Activated effector memory CD4-positive, alpha-beta T cell treated with anti-CD3 and anti-CD28 coated beads, Interleukin-2, amount 50 U/mL, for 16 hours (primary cell): ENCODE results near the gene CA10.
A peak's percentile ranks its signal among the peaks of the same experiment; 100 is the strongest.

ENCODE experiments used
- DNase-seq: peaks from one replicate; pipeline ENCODE4 v3.0.0-alpha.2; 2020

Gene CA10

DNA sequence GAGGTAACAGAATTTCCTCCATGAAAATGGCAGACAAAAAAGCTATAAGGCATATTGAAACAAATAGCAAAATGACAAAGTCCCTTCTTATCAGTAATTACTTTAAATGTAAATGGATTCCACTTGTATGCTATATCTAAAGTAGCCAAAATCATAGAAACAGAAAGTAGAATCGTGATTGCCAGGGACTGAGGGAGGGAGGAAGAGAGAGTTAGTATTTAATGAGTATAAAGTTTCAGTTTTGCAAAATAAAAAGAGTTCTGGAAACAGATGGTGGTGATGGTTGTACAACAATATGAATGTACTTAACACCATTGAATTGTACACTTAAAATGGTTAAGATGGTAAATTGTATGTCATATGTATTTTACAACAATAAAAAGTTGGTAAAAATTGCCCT lies 407.4 kb downstream of the CA10 start:
- no peak for DNase-seq

DNA sequence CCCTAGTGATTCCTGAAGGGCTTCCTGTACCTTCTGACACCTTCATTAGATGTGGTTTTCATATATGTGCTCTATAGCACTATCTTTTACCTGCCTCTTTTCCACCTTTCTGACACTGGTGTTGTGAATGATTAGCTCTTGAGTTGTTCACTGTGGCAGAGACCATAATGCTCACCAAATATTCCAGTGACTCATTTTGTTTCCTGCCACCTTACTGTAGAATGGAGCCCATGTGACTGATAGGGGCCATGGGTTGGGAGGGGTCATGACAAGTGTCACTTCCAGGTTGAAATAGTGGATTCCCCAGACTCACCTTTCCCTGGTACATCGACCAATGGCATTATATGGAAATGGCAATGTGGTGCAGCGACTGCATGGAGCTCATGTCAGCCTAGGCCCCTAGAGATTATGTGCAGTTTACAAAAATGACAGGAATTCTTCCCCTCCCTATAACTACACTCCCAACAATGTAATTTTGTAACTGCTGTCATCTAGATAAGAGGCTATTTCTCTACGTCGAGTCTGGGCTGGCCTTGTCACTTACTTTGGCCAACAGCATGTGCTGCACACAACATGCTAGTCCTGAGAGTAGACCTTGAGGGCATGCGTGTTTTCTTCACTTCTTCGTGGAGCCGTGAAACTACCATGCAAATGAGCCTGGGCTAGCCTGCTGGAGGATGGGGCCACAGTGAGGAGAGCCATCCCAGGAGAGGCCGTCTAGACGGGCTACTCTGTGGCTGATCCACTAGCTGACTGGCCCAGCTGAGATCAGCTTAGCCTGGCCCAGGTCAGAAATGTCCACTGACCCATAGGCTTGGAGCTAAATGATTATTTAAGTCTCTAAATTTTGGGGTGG lies 409.5 kb downstream of the CA10 start:
- DNase-seq = no peak

DNA sequence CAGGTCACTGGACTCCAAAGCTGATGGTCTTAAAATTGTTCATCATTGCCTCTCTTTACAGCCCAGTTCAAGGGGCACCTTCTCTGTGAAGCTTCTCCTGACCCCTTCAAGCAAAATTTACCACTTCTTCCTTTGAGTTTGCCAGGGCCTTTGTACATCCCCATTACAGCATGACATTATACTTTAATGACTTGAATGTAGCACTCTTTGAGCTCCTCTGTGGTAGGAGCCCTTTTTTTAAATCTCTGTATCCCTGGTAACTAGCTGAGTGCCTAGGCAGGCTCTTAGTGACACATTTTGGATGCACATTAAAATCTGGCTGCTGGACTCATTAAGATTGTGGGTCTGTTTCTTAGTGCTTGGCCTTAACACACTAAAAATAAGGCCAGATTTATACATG lies 412.1 kb downstream of the CA10 start:
- no peak for DNase-seq

DNA sequence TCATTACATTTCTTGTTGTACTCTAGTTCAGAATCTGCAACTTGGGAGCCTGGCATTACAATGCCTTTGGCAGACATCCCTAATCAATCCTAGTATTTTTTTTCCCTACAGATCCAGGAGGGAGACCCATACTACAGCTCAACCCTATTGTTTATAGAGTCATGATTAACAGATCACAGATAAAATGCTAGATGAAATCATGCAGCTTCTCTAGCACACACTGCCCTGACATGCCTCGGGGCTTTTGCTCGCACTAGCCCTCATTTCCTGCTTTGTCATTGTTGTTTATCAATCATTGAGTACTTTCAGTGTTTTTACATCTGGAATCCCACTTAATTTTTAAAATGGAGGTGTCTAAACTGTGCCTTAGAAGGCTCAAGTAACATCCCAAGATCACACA lies 412.5 kb downstream of the CA10 start:
- no peak for DNase-seq

DNA sequence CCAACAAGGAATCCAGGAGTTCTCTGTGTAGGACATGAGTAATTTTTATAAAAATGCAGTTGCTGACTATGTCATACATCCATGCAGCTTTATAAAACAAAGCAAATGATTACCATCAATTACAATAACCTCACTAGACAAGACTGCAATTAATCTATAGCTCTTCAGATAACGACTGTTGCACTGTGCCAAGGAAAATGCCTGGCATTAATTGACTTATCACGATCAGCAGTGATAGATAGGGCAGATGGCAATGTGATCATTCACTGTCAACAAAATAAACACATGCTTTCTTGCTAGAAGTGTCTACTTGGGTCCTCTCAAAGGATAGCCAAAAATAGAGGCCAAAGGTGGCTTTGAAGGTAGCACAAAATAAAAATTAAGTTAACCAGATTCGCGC lies 415.0 kb downstream of the CA10 start:
- DNase-seq = no peak

DNA sequence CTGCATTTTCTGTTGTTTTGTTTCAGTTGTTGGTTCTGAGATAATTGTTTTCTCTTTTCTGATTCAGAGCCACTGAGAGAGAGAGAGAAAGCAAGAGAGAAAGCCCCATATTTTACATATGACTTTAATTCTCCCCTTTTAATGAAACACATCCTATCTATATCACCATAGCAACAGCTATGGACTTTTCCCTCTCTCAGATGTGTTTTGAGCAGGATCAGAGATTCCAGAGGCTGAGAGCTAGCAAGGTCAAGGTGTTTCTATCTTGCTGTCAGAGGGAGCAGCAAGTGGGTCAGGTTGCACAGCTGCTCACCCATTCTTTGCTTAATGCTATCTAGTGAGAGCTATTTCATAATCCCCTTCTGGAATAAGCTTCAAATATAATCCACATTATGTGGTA lies 415.9 kb downstream of the CA10 start:
- no peak for DNase-seq

DNA sequence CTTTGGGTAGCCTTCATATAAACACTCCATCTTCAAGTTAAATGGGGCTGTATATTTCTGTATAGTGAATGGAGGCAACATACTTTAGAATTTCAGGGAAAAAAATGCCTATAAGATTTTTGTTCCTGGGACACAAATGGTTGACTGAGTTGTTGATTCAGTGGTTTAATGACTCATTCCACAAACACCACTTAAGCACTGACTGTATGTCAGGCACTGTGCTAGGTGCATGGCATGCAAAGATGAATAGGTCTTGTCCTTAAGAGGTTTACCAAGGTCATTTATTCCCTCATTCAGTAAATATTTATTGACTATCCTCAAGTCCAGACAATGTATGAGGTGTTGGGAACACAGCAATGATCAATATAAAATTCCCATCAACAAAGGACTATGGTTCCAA lies 417.1 kb downstream of the CA10 start:
- no peak for DNase-seq

DNA sequence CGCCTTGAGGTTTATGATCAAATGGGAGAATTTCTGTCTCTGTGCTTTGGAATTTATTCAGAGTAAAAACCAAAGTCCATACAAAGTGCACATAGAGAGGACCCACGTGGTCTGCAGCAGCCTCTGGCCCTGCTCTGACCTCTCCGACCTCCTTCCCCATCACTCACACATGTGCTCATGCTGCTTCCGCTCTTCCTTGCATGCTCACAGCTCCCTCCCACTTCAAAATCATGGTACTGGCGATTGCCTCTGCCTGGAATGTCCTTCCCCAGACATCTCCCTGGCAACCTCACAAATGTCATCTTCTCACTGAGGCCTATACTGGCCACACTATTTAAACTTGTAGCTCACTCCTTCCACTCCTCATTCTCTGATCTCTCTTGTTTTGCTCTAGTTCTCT lies 418.0 kb downstream of the CA10 start:
- DNase-seq = no peak

DNA sequence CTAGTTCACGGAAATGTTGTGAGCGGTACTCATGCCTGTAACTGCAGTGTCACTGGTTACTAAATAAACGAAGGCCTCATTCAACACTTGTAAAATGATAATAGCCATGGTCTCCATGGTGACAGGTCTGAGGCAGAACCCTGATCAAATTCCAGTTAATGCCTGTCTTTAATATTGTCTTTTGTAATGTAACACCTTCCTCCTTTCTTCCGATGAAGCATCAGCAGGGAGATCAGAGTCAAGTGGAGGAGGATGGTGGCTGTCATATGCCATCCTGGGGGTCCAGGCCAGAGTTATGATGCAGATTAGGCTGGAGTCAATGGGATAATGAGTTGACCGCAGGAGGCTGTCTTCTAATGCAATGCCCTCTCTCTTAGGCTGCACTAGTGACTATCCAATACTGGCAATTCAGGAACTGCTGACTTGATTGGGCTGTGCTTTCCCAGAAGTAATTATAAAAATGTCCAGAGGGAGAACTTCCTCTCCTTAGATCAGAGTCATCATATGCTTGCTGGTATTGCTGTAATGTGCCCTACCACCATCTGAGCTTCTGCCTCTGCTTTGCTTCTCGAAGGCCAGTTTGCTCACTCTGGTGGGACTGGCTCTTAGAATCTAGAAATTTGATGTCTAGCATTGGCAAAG lies 419.1 kb downstream of the CA10 start:
- DNase-seq = no peak

DNA sequence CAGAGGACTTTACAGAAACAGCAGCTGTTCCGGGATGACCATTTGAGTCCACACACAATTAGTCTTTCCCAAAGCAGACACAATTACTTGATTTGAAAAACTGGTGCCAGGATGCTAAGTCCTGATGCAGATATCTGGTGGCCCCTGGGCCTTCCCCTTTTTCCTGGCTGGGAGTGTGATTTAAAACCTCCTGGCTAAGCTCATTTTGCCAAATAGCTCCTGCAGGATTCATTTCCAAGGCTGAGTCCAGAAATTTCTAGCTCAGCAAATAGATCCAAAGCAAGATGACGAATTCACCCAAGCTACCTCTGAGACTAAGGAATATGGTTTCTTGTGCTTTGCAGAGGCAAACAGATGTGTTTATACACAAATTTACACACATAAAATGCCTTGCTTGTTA lies 422.2 kb downstream of the CA10 start:
- no peak for DNase-seq

DNA sequence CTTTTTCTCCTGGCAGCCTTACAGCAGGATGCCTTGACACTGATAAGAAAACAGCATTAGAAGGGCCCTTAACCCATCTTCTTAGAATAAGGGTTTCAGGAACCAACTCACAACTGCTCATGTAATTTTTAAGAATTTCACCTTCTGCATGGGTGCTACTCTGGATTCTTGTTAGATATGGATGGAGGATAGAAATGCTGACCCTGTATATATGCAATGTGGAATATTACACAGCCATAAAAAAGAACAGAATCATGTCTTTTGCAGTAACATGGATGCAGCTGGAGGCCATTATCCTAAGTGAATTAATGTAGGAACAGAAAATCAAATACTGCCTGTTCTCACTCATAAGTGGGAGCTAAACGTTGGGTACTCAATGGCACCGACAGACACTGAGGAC lies 423.5 kb downstream of the CA10 start:
- DNase-seq = no peak

DNA sequence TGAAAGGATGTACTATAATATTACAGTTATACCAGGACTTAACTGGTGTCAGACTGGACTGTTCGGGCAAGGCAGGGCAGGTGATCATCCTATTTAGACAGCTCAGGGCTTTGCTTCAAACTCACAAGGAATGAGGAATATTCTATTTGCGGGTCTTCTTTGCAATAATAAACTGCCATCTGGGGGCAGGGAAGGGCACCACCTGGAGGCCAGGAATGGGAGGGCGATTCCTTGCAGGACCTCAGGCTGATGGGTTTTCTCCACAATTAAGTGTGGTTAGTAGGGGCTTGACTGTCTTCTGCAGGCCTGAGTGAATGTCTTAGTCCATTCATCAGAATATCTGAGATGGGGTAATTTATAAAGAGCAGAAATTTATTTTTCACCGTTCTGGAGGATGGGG lies 424.1 kb downstream of the CA10 start:
- peak; percentile 63 for DNase-seq

DNA sequence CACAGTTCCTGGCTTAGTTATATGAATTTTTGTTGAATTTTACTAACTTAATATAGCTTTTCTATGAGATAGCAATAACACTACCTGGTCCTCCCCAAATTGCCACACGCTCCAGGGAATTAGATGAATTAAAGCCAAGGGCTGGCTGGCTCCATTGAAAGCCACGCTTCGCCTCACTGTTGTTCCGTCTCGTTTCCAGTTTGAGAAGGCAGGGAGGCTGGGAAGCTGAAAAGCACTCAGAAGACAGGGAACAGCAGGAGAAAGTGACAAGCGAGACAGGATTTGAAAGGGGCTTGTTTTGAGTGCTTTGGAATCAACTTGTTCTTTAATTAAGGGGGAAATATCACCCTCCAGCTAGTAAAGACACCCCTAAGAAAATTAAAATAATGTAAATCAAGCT lies 425.3 kb downstream of the CA10 start:
- no peak for DNase-seq

DNA sequence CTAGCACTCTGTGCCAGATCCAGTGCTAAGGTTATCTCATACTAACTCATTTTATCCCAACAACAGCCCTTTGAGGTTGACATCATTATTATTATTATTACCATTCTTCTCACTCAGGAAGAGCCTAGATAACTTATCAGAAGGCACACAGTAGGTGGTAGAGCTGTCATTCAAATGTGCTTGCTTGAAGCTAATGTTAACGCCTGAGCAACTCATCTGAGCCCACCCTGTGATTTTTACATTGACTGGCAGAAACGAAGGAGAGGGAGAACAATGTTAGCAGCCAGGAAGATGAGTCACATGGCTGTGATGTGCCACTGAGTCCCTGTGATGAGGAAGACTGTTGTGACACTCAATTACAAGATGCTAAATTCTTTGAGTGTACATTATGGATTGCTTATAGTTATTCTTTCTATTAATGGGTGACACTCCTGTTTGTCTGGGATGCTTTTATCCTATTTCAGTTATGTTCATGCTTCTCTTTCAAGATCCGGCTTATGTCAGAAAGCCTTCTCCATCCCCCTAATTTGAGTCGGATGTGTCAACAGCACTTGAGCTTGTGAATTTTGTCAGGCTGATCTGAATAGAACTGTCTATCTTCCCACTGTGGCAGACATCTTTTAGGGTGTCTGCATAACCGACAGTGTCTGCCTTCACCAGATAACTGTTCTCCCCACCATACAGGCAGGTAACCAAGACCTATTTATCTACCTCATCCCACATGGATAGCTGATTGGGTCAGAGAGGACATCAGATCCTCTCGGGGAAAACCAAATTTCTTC lies 426.4 kb downstream of the CA10 start:
- DNase-seq = no peak

DNA sequence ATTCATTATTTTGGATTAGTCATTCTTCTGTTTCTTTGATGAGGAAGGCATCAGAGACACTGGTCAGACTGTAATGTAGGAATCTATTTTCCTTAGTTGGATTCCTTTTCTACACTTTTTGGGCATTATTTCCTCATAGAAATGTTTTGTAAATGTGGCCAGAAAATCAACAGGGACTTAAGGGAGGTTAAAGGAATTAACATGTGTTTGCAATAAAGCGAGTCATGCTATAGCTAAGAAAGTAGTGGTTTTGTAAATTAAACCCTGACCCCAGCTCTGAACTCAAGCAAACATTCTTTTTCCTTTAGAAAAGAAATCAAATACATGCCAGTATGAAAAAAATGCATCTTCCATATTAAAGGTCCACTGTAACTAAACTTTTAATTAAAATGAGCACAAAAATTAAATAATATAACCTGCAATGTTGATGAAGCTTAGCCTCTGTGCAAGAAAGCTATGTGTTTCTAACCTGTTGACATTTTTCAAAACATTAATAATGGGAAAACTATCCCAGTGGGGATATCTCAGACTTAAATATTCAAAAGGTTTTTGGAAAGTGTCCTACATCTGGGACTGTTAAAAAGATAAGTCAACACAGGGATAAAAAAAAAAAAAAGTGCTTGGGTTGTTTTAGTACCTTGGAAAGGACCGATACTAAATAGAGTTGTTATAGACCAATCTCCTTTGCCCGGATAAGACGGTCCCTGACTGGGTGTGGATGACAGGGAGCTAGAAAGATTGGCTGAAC lies 428.0 kb downstream of the CA10 start:
- no peak for DNase-seq

DNA sequence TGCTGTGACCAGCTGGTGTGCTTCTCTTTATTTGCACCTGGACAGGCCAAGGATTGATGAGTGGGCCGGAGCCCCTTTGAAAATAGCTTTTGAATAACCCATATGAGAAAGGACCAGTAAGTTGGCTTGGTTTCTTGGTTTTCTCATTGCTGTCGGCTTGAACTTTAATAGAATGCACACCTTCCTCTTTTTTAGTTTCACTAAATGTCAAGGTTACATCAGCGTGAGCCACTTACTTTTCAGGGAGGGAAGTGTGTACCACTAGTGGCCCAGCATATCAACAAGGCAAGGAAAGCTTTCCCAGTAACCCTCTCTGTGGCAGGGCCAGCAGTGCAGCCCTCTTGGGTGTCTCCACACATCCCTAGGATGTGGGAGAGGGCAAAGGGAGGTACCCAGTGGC lies 433.3 kb downstream of the CA10 start:
- DNase-seq = no peak

DNA sequence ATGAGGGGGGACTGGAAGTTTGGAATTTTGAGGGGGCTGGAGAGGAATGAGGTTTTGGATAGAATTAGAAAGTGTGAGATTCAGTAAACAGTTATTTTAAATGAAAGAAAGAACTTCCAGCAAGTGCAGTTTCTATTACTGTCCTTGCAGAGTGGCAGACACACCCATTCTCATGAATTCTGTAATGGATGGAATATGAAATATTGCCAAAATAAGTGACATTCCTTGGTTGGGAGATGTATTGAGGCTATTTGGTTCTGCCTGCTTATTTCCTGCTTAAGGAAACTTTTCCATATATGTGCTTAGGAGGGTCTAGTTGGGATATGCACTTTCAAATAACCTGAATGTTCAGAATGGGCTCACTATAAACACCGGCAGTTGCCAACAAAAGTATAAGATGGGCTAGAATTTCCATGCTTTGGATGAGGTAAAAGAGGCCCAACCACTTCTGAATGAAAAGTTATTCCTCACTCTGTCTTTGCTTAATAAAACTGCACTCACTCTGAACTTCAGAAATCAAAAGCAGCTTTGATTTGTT lies 434.4 kb downstream of the CA10 start:
- DNase-seq = no peak

DNA sequence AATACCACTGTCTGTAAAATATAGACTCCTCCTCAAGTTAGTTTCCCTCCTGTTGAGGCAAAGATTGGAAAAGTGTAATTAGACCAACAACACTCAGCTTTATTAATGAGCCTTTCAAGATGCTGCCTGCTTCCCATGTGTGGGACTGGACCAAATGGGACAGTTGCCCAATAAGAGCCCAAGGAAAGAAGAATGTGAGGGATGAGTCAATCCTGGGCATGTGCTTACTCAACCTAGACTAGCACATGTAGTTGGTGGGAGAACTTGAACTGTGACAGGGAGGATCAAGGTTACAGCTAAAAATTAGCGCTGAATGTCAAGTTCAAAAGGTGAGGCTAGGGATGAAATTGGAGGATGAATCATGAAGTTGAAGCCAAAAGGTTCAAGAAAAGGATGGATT lies 435.5 kb downstream of the CA10 start:
- DNase-seq = no peak

DNA sequence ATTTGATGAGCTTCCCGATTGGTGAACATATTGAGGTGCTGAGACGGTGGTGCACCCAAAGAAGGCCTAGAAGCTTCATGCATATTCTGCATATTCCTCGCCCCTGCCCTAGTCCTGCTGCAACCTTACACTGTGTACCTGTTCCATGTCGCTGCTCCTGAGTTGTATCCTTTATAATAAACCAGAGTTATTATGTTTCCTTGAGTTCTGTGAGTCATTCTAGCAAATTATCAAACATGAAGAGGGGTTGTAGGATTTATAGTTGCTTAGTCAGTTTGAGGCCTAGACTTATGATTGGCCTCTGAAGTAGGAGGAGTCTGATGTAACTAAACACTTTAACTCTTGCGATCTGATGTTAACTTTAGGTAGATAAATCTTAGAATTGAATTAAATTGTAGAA lies 436.8 kb downstream of the CA10 start:
- no peak for DNase-seq

DNA sequence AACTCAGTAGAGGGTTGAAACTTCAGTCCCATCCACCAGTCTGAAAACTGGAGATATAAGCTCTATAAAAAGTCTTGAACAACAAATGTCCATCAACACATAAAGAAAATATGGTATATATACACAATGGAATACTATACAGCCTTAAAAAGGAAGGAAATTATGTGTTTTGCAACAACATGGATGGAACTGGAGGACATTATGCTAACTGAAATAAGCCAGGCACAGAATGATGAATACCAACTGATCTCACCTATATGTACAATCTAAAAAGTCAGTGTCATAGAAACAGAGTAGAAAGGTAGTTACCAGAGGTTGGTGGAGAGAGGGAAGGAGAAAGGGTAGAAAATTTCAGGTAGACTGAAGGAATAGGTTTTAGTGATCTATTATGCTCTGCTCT lies 438.1 kb downstream of the CA10 start:
- no peak for DNase-seq

DNA sequence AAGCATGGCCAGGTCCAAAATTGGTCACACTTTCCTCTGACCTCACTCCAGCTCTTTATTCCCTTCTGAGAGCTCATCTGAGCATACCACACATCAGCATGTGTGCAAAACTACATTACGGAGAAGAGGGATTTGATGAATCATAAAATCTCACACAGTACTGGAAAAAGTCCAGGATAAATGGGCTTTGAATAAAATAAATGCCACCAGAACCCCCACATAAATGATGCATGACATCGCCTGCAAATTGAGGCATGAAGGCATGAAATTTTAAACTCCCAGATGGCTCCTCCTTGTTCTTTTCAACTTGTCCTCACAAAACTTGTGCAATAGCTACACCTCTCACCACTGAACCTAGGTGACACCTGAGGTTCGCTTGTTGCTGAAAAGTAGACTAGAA lies 439.5 kb downstream of the CA10 start:
- no peak for DNase-seq

DNA sequence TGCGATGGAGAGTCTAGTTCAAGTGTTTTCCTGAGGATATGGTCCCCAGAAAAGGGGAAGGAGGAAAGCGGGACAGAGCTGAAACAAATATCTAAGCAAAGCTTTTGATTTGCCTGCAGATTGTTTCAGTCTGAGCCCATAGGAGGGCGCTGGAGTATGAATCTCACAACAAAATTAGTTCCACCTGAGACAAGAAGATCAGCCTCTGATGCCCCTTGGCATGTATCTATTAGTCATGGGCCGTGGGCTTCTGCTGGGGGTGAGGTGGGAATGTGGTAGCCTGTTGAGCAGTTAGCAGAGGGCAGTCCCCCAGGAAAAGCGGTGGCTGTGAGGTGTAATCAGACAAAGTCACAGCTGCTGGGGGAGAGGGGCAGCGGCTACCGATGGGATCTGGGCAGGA lies 446.9 kb downstream of the CA10 start:
- DNase-seq = no peak

DNA sequence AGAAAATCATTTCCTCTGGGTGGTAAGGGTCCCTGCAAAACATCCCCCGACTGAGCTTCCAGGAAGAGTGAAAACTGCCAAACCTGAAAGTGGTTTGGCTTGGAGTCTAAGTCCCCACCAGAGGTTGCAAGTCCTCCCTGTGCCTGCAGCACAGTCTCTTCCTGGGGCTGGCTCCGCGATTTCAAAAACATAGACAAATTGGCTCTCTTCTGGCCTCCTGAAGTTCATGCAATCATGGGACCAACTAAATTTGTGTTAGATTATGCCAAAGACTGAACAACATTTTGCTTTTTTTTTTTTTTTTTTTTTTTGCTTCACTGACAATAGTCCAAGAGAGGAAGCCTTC lies 447.9 kb downstream of the CA10 start:
- no peak for DNase-seq
